CD4-positive, alpha-beta T cell (primary cell): ENCODE data around the gene FANCD2. TPM values are rescaled to one million over a fixed set of nuclear protein-coding genes. Genes with fewer than 3 reads are reported as not detected.
"Not testable (repeated sequence)": the region's sequence is repeated elsewhere in the genome, so short reads cannot be mapped to it uniquely, and the experiment has no call there.

Experiments used
- ATAC-seq: fragments of 200-7000 bp; cut with Tn5 transposase; one replicate; pipeline ENCODE4 v1.10.0; 2022; ENCODE audit warnings: mild to moderate bottlenecking; ENCODE audit not compliant: poor library complexity
- CTCF ChIA-PET: fragments of 350-600 bp; sonication (Branson Sonifier 250); formaldehyde crosslinking; loops from one replicate; lab custom pipeline; 2021; ENCODE audit warnings: antibody characterized with exemption, inconsistent platforms; lab: Charles Lee
- POLR2A ChIA-PET: fragments of 350-600 bp; sonication (Branson Sonifier 250); formaldehyde crosslinking; loops from one replicate; lab custom pipeline; 2021; ENCODE audit warnings: antibody characterized with exemption, inconsistent platforms; lab: Charles Lee
- DNase-seq, 14 experiments: peaks; one replicate each; pipeline ENCODE4 v3.0.0-alpha.2; 2013 to 2020; ENCODE audit warnings: mixed read lengths in 2 of 14
- H3K27ac ChIP-seq, 2 donors: one replicate each; pipeline versions ENCODE4 v1.5.1 to v1.7.0; 2013; ENCODE audit warnings: low read length in 2 of 2, low read depth in 1 of 2, mild to moderate bottlenecking in 1 of 2
- H3K27me3 ChIP-seq, 2 experiments: 1 replicate in 1 of 2; 2 replicates in 1 of 2; pipeline versions ENCODE4 v1.6.1 to v1.7.0; 2013; ENCODE audit warnings: low read length in 2 of 2, control low read depth in 1 of 2, mild to moderate bottlenecking in 1 of 2, moderate library complexity in 1 of 2; ENCODE audit not compliant: insufficient read depth in 2 of 2, control insufficient read depth in 1 of 2
- H3K36me3 ChIP-seq: one replicate; pipeline ENCODE4 v1.6.1; 2013; ENCODE audit warnings: low read length, control low read depth; ENCODE audit not compliant: insufficient read depth
- H3K4me1 ChIP-seq: one replicate; pipeline ENCODE4 v1.6.1; 2013; ENCODE audit warnings: low read length, control low read depth; ENCODE audit not compliant: insufficient read depth
- H3K4me3 ChIP-seq: one replicate; pipeline ENCODE4 v1.5.1; 2013; ENCODE audit warnings: mild to moderate bottlenecking, low read length, moderate library complexity
- H3K9me3 ChIP-seq, 2 experiments: 1 replicate in 1 of 2; 2 replicates in 1 of 2; pipeline versions ENCODE4 v1.6.1 to v1.7.0; 2013; ENCODE audit warnings: low read length in 2 of 2, mild to moderate bottlenecking in 2 of 2, control low read depth in 1 of 2, moderate library complexity in 1 of 2; ENCODE audit not compliant: control insufficient read depth in 1 of 2, insufficient read depth in 1 of 2
- H3K27ac Mint-ChIP-seq: one replicate; pipeline ENCODE4 v1.8.0; 2020; ENCODE audit warnings: mixed read lengths
- H3K27me3 Mint-ChIP-seq: one replicate; pipeline ENCODE4 v1.8.0; 2021; ENCODE audit warnings: mixed read lengths
- H3K36me3 Mint-ChIP-seq: one replicate; pipeline ENCODE4 v1.8.0; 2021; ENCODE audit warnings: low read depth, mixed read lengths
- H3K4me1 Mint-ChIP-seq: one replicate; pipeline ENCODE4 v1.8.0; 2021; ENCODE audit warnings: low read depth, mixed read lengths
- H3K4me3 Mint-ChIP-seq: one replicate; pipeline ENCODE4 v1.8.0; 2020; ENCODE audit warnings: mild to moderate bottlenecking, mixed read lengths
- H3K9me3 Mint-ChIP-seq: one replicate; pipeline ENCODE4 v1.8.0; 2020; ENCODE audit warnings: mixed read lengths
- intact Hi-C, 2 experiments: fragments of 100-400 bp; cut with DNase I in 1 of 2; cut with micrococcal nuclease in 1 of 2; formaldehyde crosslinking; loops; one replicate each; pipeline versions ENCODE4 v1.15.1 to v1.9.0; 2023 to 2025; cut with DNase I, micrococcal nuclease
- total RNA-seq, 174 experiments: library from RNA in 2 of 174; stranded (reverse) in 2 of 174; gene quantifications; one replicate each; pipeline ENCODE4 v1.2.3 and lab custom pipeline; 2021 to 2026
- TF ChIP-seq, protein P1 (sequence below): fragments of 200-600 bp; IDR thresholded peaks from one replicate; pipeline ENCODE4 v1.8.0; 2022; ENCODE audit warnings: antibody characterized with exemption, mild to moderate bottlenecking

Gene FANCD2
- total RNA-seq, 2 experiments from 2014 or later, result 13.8 to 16.8 TPM

DNA sequence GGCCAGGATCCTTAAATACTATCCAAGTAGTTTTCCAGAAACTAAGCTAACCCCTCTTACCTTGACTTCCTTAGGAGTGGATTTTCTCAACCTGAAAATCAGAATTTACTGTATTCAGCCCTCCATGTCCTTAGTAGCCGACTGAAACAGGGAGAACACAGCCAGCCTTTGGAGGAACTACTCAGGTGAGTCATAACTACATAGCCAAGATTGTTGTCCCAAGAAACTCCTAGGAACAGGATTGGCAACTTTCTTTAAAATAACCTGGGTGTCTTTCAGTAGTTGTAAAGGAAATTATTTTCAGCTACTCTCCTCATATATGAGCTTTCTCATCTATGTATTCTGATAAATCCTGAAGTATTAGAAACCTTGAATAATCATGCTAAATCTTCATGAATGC is 59.5 kb downstream of the FANCD2 start:
- no peak overlapping the region for H3K4me3 ChIP-seq
- H3K27me3 Mint-ChIP-seq, result no peaks in the 10 kb centered on the region
- TF ChIP-seq, protein P1, sequence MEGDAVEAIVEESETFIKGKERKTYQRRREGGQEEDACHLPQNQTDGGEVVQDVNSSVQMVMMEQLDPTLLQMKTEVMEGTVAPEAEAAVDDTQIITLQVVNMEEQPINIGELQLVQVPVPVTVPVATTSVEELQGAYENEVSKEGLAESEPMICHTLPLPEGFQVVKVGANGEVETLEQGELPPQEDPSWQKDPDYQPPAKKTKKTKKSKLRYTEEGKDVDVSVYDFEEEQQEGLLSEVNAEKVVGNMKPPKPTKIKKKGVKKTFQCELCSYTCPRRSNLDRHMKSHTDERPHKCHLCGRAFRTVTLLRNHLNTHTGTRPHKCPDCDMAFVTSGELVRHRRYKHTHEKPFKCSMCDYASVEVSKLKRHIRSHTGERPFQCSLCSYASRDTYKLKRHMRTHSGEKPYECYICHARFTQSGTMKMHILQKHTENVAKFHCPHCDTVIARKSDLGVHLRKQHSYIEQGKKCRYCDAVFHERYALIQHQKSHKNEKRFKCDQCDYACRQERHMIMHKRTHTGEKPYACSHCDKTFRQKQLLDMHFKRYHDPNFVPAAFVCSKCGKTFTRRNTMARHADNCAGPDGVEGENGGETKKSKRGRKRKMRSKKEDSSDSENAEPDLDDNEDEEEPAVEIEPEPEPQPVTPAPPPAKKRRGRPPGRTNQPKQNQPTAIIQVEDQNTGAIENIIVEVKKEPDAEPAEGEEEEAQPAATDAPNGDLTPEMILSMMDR, result no peak
- ChIA-PET CTCF (interaction anchor here (0.7 kb wide), 1 partner anchor 53 kb away, joined by 4 read pairs; no protein-coding TSS in a partner anchor), POLR2A (no interaction called here)
- H3K4me3 Mint-ChIP-seq, result no peak overlapping the region
- no peaks in the 10 kb centered on the region for H3K4me1 ChIP-seq
- DNase-seq (no peak), ATAC-seq (no peak)
- H3K9me3 Mint-ChIP-seq, result no peaks in the 10 kb centered on the region
- H3K27me3 ChIP-seq, result no peaks in the 10 kb centered on the region
- intact Hi-C loops, result no loop called here
- no peak overlapping the region for H3K27ac ChIP-seq
- peaks cover 42% of the 10 kb centered on the region for H3K36me3 Mint-ChIP-seq
- no peaks in the 10 kb centered on the region for H3K4me1 Mint-ChIP-seq
- H3K9me3 ChIP-seq, result no peaks in the 10 kb centered on the region
- H3K36me3 ChIP-seq, result peaks cover 16% of the 10 kb centered on the region
- H3K27ac Mint-ChIP-seq, result no peak overlapping the region

DNA sequence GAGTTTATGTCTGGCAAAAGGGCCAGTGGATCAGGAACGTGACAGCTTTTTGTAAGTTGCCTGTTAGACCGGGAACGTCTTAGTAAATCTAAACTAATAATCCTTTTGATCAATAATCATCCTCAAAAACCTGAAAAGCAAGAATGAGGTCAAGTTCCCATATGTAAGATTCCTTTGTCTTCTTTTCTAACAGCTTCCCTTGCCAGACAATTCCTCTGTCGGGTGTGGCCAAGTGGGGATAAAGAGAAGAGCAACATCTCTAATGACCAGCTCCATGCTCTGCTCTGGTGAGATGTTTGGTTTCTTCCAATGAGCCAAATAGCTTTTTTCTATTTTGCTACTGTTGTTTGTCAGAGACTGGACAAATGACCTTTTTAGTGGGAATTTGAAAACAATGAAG is 62.0 kb downstream of the FANCD2 start:
- POLR2A ChIA-PET, result no interaction called here

DNA sequence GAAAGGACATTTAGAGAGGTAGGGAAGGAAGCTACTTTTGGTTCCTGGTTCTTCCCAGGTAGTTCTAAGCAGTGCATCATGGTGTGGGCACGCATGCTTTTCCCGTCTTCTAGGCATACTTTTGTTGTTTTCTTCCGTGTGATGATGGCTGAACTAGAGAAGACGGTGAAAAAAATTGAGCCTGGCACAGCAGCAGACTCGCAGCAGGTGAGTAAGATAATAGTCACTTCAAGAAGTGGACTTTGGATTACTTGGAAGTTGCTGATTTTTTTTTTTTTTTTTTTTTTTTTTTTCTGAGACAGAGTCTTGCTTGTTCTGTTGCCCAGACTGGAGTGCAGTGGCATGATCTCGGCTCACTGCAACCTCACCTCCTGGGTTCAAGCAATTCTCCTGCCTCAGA is 63.9 kb downstream of the FANCD2 start:
- Histone ChIP-seq H3K27ac (no peak overlapping the region), H3K36me3 (peaks cover 17% of the 10 kb centered on the region), H3K4me3 (no peak overlapping the region), H3K9me3 (no peaks in the 10 kb centered on the region), H3K27me3 (no peaks in the 10 kb centered on the region), H3K4me1 (no peaks in the 10 kb centered on the region)
- ATAC-seq (no peak), DNase-seq (no peak)
- no peak overlapping the region for H3K4me3 Mint-ChIP-seq
- TF ChIP-seq, protein P1, result no peak
- H3K9me3 Mint-ChIP-seq, result no peaks in the 10 kb centered on the region
- peaks cover 34% of the 10 kb centered on the region for H3K36me3 Mint-ChIP-seq
- POLR2A ChIA-PET, result no interaction called here
- H3K27ac Mint-ChIP-seq, result no peak overlapping the region
- no peaks in the 10 kb centered on the region for H3K4me1 Mint-ChIP-seq
- CTCF ChIA-PET, result no interaction called here
- H3K27me3 Mint-ChIP-seq, result no peaks in the 10 kb centered on the region
- intact Hi-C loops, result no loop called here

More for the DNA sequence above, 62.0 kb downstream of the FANCD2 start:
- H3K27ac ChIP-seq, result no peak overlapping the region
- no peaks in the 10 kb centered on the region for H3K9me3 ChIP-seq
- no peak for ATAC-seq
- CTCF ChIA-PET, result no interaction called here
- TF ChIP-seq, protein P1, result no peak
- H3K36me3 ChIP-seq, result peaks cover 17% of the 10 kb centered on the region
- intact Hi-C loops, result no loop called here
- no peaks in the 10 kb centered on the region for H3K9me3 Mint-ChIP-seq
- no peak overlapping the region for H3K27ac Mint-ChIP-seq
- H3K27me3 Mint-ChIP-seq, result no peaks in the 10 kb centered on the region
- DNase-seq, result no peak
- H3K4me1 Mint-ChIP-seq, result no peaks in the 10 kb centered on the region
- H3K4me1 ChIP-seq, result no peaks in the 10 kb centered on the region
- H3K4me3 ChIP-seq, result no peak overlapping the region
- no peaks in the 10 kb centered on the region for H3K27me3 ChIP-seq
- H3K36me3 Mint-ChIP-seq, result peaks cover 38% of the 10 kb centered on the region
- no peak overlapping the region for H3K4me3 Mint-ChIP-seq

DNA sequence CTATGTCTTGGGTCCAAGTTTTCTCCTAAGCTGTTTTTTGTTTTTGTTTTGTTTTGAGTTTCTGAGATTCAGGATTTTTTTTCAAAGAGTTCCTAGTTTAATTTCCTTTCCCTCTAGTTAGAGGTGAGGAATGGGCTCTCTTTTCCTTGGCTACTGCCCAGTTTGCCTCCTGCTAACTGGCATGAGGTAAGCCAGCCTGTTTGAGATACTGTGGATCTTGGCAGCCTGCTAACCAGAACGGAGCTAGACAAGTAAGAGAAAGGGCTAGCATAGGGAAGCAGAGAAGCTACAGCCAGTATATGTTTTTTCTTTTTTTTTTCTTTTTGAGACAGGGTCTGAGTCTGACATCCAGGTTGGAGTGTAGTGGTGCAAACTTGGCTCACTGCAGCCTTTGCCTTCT is 64.5 kb downstream of the FANCD2 start:
- POLR2A ChIA-PET, H3K27me3 ChIP-seq, H3K4me1 ChIP-seq, intact Hi-C loops, H3K9me3 Mint-ChIP-seq, H3K27ac ChIP-seq, DNase-seq, H3K9me3 ChIP-seq, H3K27ac Mint-ChIP-seq, ATAC-seq, H3K27me3 Mint-ChIP-seq, CTCF ChIA-PET, H3K4me3 ChIP-seq, H3K4me1 Mint-ChIP-seq, H3K4me3 Mint-ChIP-seq: not testable (repeated sequence)
- peaks cover 34% of the 10 kb centered on the region for H3K36me3 Mint-ChIP-seq
- peaks cover 17% of the 10 kb centered on the region for H3K36me3 ChIP-seq

DNA sequence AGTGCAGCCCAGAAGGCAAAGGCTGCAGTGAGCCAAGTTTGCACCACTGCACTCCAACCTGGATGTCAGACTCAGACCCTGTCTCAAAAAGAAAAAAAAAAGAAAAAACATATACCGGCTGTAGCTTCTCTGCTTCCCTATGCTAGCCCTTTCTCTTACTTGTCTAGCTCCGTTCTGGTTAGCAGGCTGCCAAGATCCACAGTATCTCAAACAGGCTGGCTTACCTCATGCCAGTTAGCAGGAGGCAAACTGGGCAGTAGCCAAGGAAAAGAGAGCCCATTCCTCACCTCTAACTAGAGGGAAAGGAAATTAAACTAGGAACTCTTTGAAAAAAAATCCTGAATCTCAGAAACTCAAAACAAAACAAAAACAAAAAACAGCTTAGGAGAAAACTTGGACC is 65.2 kb downstream of the FANCD2 start:
- H3K4me1 ChIP-seq, H3K9me3 ChIP-seq, H3K27ac Mint-ChIP-seq, H3K4me3 Mint-ChIP-seq, H3K4me3 ChIP-seq, DNase-seq, POLR2A ChIA-PET, ATAC-seq, intact Hi-C loops, H3K27ac ChIP-seq, H3K27me3 Mint-ChIP-seq, H3K27me3 ChIP-seq, H3K4me1 Mint-ChIP-seq, CTCF ChIA-PET, H3K9me3 Mint-ChIP-seq: not testable (repeated sequence)
- H3K36me3 Mint-ChIP-seq, result peaks cover 34% of the 10 kb centered on the region
- H3K36me3 ChIP-seq, result peaks cover 17% of the 10 kb centered on the region
